HG02798 (cell line): ENCODE results near the gene PKDREJ.

Source experiments
- ATAC-seq: cut with Tn5 transposase; IDR thresholded peaks from one replicate; pipeline ENCODE4 v1.9.1; 2021; ENCODE audit warnings: mild to moderate bottlenecking; ENCODE audit not compliant: unreplicated experiment, poor library complexity

Gene PKDREJ

GRCh38 chr22:46212195-46212594 is 50.9 kb downstream of the PKDREJ start:
- ATAC-seq: no peak

- ATAC-seq: no peak
Measured at GRCh38 chr22:46209262-46209661, 53.9 kb downstream of the PKDREJ start.
